GM13976 (cell line): ENCODE data around the gene KRTAP20-1.

ENCODE experiments used
- DNase-seq: peaks from one replicate; pipeline ENCODE4 v3.0.0; 2012; ENCODE audit warnings: low spot score
- in situ Hi-C: fragments of 300-500 bp; cut with MboI; formaldehyde crosslinking; loops from one replicate; pipeline ENCODE4 v1.12.0; 2022; ENCODE audit warnings: low sequenced_read_pairs, mixed read lengths, inconsistent platforms; ENCODE audit not compliant: unreplicated experiment
- TF ChIP-seq, protein P1 (sequence below): IDR thresholded peaks from 2 replicates; pipeline ENCODE4 v1.5.1; 2012; ENCODE audit warnings: borderline replicate concordance, mild to moderate bottlenecking; ENCODE audit not compliant: insufficient read depth; ENCODE audit errors: extremely low read depth, missing control alignments, control extremely low read depth

The KRTAP20-1 gene

GRCh38 chr21:30629200-30629599 is 13.0 kb downstream of the KRTAP20-1 start:
- in situ Hi-C loops, result no loop called here
- no peak for DNase-seq
- TF ChIP-seq, protein P1, sequence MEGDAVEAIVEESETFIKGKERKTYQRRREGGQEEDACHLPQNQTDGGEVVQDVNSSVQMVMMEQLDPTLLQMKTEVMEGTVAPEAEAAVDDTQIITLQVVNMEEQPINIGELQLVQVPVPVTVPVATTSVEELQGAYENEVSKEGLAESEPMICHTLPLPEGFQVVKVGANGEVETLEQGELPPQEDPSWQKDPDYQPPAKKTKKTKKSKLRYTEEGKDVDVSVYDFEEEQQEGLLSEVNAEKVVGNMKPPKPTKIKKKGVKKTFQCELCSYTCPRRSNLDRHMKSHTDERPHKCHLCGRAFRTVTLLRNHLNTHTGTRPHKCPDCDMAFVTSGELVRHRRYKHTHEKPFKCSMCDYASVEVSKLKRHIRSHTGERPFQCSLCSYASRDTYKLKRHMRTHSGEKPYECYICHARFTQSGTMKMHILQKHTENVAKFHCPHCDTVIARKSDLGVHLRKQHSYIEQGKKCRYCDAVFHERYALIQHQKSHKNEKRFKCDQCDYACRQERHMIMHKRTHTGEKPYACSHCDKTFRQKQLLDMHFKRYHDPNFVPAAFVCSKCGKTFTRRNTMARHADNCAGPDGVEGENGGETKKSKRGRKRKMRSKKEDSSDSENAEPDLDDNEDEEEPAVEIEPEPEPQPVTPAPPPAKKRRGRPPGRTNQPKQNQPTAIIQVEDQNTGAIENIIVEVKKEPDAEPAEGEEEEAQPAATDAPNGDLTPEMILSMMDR, result no peak

DNA sequence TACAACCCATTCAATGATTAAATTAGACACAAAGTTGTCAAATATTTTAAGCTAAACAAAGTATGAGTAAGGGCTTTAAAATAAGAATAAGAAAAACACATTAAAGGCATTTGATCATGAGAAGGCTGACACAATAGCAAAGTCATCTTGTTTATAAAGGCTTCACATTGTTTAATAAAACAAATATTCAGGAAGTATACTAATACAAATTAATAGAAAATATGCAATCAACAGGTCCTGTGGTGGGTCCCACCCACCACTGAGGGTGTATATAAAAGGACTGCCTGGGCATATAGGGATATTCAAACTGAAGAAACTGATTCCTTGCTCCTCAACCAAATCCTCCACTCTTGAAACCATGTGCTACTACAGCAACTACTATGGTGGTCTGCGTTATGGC is 18.7 kb downstream of the KRTAP20-1 start, which contains the start of gene KRTAP20-2:
KRTAP20-2 (plus strand) TSS at position 301 of the 400 bp plus-strand sequence; CDS start at position 359, 58 bp downstream.
- TF ChIP-seq, protein P1, result no peak
- in situ Hi-C loops, result no loop called here
- DNase-seq, result no peak

- no peak for DNase-seq
- TF ChIP-seq, protein P1, result no peak
These were observed 22.5 kb downstream of the KRTAP20-1 start for GRCh38 chr21:30638686-30639085.

DNA sequence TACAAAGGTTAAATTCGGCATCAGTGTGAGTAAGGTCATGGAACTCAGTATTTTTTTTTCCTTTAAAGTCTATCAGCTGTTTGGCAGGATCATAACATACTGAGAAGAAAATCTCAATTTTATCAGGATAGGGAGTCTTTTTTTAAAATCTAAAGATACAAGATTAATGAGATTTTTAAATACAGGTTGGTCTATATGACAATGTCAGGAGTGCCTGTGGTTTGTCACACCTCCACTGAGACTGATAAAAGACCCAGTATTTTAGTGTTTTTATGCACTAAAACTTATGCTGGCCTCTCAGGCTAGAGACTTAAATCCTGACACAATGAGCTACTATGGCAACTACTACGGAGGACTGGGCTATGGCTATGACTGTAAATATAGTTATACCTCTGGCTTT is 26.3 kb downstream of the KRTAP20-1 start, which contains the start of gene KRTAP20-3:
KRTAP20-3 (plus strand) TSS at position 301 of the 400 bp plus-strand sequence.
- DNase-seq, result no peak
- in situ Hi-C loops, result no loop called here
- TF ChIP-seq, protein P1, result no peak

More at GRCh38 chr21:30638686-30639085, 22.5 kb downstream of the KRTAP20-1 start:
- in situ Hi-C loops, result no loop called here

DNA sequence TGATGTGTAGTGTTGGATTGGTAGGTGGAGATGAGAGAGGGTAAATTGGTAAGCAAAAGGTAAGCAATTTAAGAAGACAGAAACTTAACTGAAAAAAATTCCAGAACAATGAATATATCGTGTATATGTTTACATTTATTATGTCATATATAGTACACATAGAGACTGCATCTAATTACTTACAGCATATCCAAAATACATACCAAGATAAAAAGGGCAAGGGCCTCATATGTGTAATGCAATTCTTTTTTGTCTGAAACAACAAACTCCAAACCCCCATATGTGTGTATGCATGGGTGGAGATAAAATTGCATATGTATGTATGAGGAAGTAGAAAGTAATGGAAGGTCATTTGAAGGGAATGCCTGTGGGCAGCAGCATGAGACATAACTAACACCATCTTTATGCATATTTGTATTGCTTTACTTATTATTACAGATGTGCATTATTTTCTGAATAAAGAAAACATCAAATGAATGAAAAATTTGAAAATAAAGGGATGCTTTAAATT is 30.7 kb downstream of the KRTAP20-1 start:
- TF ChIP-seq, protein P1, result no peak
- no peak for DNase-seq
- in situ Hi-C loops, result no loop called here

- in situ Hi-C loops, result no loop called here
- TF ChIP-seq, protein P1, result no peak
- DNase-seq, result no peak
These were observed 36.7 kb downstream of the KRTAP20-1 start for GRCh38 chr21:30652891-30653290.
